Measurements from ENCODE around the gene C22orf31. TPM values are rescaled to one million over a fixed set of nuclear protein-coding genes. Genes with fewer than 3 reads are reported as not detected.
A peak's percentile ranks its signal among the peaks of the same experiment; 100 is the strongest.

The C22orf31 gene
- total RNA-seq, 6 experiments from 2014 or later, result not detected

- no peaks in the 10 kb centered on the region for H3K36me3 Mint-ChIP-seq (ENCODE audit: low read depth)
- peaks cover 17% of the 10 kb centered on the region for H3K27me3 Mint-ChIP-seq (ENCODE audit: insufficient read depth)
- peaks cover 30% of the 10 kb centered on the region for H3K4me1 Mint-ChIP-seq (ENCODE audit: low read depth)
- no peaks in the 10 kb centered on the region for H3K9me3 Mint-ChIP-seq
- peak; percentile 56 for DNase-seq
- TF ChIP-seq CTCF (IDR thresholded peaks at IDR 0.05), result no peak
- H3K4me3 Mint-ChIP-seq, result peak overlapping the region; percentile 26; the same call in 1 of the 2 replicates
- H3K27ac Mint-ChIP-seq, result no peak overlapping the region
Measured at GRCh38 chr22:29093501-29094300, 32.1 kb upstream of the C22orf31 start.

GRCh38 chr22:29093030-29093429, 31.4 kb upstream of the C22orf31 start:
- Mint-ChIP-seq H3K4me1 (ENCODE audit: low read depth) (peaks cover 30% of the 10 kb centered on the region), H3K27ac (no peak overlapping the region)
- TF ChIP-seq CTCF (IDR thresholded peaks at IDR 0.05), result no peak

GRCh38 chr22:29092243-29092642, 30.6 kb upstream of the C22orf31 start:
- H3K9me3 Mint-ChIP-seq, result no peaks in the 10 kb centered on the region
- no peak overlapping the region for H3K27ac Mint-ChIP-seq
- no peak for TF ChIP-seq CTCF (IDR thresholded peaks at IDR 0.05)
- H3K27me3 Mint-ChIP-seq (ENCODE audit: insufficient read depth), result peaks cover 22% of the 10 kb centered on the region
- no peaks in the 10 kb centered on the region for H3K36me3 Mint-ChIP-seq (ENCODE audit: low read depth)
- no peak for DNase-seq
- no peak overlapping the region for H3K4me3 Mint-ChIP-seq
- H3K4me1 Mint-ChIP-seq (ENCODE audit: low read depth), result peaks cover 30% of the 10 kb centered on the region

More at GRCh38 chr22:29093030-29093429, 31.4 kb upstream of the C22orf31 start:
- H3K36me3 Mint-ChIP-seq (ENCODE audit: low read depth), result no peaks in the 10 kb centered on the region
- H3K4me3 Mint-ChIP-seq, result no peak overlapping the region
- no peaks in the 10 kb centered on the region for H3K9me3 Mint-ChIP-seq
- H3K27me3 Mint-ChIP-seq (ENCODE audit: insufficient read depth), result peaks cover 21% of the 10 kb centered on the region
- DNase-seq, result no peak

GRCh38 chr22:29090039-29090438, 28.4 kb upstream of the C22orf31 start:
- DNase-seq, result no peak
- Mint-ChIP-seq H3K27ac (no peak overlapping the region), H3K27me3 (ENCODE audit: insufficient read depth) (peaks cover 29% of the 10 kb centered on the region), H3K4me1 (ENCODE audit: low read depth) (peaks cover 25% of the 10 kb centered on the region), H3K36me3 (ENCODE audit: low read depth) (no peaks in the 10 kb centered on the region), H3K9me3 (no peaks in the 10 kb centered on the region), H3K4me3 (no peak overlapping the region)
- no peak for TF ChIP-seq CTCF (IDR thresholded peaks at IDR 0.05)

GRCh38 chr22:29089507-29089906, 27.9 kb upstream of the C22orf31 start:
- no peaks in the 10 kb centered on the region for H3K36me3 Mint-ChIP-seq (ENCODE audit: low read depth)
- no peak overlapping the region for H3K27ac Mint-ChIP-seq
- H3K4me3 Mint-ChIP-seq, result no peak overlapping the region
- no peaks in the 10 kb centered on the region for H3K9me3 Mint-ChIP-seq
- TF ChIP-seq CTCF (IDR thresholded peaks at IDR 0.05), result no peak
- H3K4me1 Mint-ChIP-seq (ENCODE audit: low read depth), result peaks cover 27% of the 10 kb centered on the region
- no peak for DNase-seq
- H3K27me3 Mint-ChIP-seq (ENCODE audit: insufficient read depth), result peaks cover 29% of the 10 kb centered on the region

All from HFFc6 (cell line).